Epithelial cell of prostate (primary cell): ENCODE data around the gene GTPBP8.

Experiments
- DNase-seq: peaks from one replicate; pipeline ENCODE4 v3.0.0-alpha.2; 2011; ENCODE audit warnings: low read depth, low spot score
- H3K27ac ChIP-seq: fragments of 450-650 bp; 2 replicates; pipeline ENCODE4 v1.5.1; 2017; ENCODE audit warnings: mild to moderate bottlenecking

GTPBP8 gene

DNA sequence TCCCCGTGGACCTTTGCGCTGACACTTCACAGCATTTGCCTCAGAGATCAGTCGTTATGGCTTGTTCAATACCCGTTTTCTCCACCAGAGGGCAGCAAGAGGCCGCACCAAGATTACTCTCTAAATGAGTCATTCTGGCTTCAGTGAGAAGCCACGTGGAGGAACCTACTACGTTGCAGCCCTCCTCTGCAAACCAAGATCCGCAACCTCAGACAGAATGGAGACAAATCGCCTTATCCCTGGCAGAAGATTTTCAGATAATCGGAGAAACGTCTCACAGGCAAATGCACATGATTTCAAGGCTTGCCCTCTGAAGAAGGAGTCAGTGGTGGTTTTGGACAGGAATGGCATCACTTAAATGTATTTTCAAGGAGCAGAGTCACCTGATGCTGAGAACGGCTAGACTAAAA is 60.5 kb downstream of the GTPBP8 start:
- H3K27ac ChIP-seq = no peak overlapping the region
- DNase-seq = no peak
